RWPE1 (cell line): ENCODE results near the gene RLIM.

Source experiments
- CTCF ChIA-PET: fragments of 350-600 bp; sonication (Branson Sonifier 250); formaldehyde crosslinking; extraction: SDS; loops from one replicate; lab custom pipeline; 2021; lab: Yijun Ruan, JAX
- POLR2A ChIA-PET: fragments of 400-600 bp; formaldehyde crosslinking; extraction: SDS; loops from one replicate; lab custom pipeline; 2020; ENCODE audit warnings: antibody characterized with exemption; ENCODE audit not compliant: low non-redundant PET; lab: Yijun Ruan, JAX
- DNase-seq: peaks from one replicate; pipeline ENCODE4 v3.0.0; 2012; ENCODE audit warnings: low spot score
- H3K27ac ChIP-seq: fragments of 450-650 bp; 2 replicates; pipeline ENCODE4 v1.5.1; 2017
- CTCF ChIP-seq: fragments of 450-650 bp; conservative IDR thresholded peaks from 2 replicates; pipeline ENCODE4 v1.5.1; 2017; ENCODE audit warnings: low read depth, mild to moderate bottlenecking

RLIM gene

GRCh38 chrX:74578137-74578536 lies 36.3 kb downstream of the RLIM start:
- H3K27ac ChIP-seq = no peak overlapping the region
- DNase-seq = no peak
- no peak for TF ChIP-seq CTCF
- CTCF ChIA-PET = no interaction called here
- POLR2A ChIA-PET = no interaction called here

GRCh38 chrX:74557378-74557777 lies 57.0 kb downstream of the RLIM start:
- TF ChIP-seq CTCF = no peak
- ChIA-PET CTCF (no interaction called here), POLR2A (no interaction called here)
- no peak for DNase-seq
- no peak overlapping the region for H3K27ac ChIP-seq

- CTCF ChIA-PET = no interaction called here
- no peak overlapping the region for H3K27ac ChIP-seq
- POLR2A ChIA-PET = no interaction called here
- TF ChIP-seq CTCF = no peak
- no peak for DNase-seq
Measured at GRCh38 chrX:74551934-74552333, 62.5 kb downstream of the RLIM start.

DNA sequence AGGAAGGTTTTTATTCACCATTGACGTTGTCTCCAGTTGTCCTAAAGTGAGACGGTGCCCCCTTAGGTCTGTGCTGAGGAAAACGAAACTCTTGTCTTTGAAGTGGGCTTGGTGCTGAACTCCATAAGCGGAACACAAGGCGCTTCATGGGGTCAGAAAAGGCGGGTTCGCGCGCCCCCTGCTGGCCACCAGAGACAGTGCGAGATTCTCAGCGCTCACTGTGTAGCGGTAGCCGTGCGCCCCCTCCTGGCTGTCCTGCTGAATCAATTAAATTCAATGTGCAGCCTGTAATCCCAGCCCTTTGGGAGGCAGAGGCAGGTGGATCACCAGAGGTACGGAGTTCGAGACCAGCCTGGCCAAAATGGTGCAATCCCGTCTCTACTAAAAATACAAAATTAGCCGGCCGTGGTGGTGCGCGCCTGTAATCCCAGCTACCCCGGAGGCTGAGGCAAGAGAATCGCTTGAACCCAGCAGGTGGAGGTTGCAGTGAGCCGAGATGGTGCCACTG lies 64.1 kb downstream of the RLIM start:
- peak; percentile 79 for TF ChIP-seq CTCF
- POLR2A ChIA-PET = no interaction called here
- no peak overlapping the region for H3K27ac ChIP-seq
- CTCF ChIA-PET = interaction anchor here (0.6 kb wide), 1 partner anchor 128 kb away, joined by 5 read pairs; no protein-coding TSS in a partner anchor
- peak; percentile 30 for DNase-seq

DNA sequence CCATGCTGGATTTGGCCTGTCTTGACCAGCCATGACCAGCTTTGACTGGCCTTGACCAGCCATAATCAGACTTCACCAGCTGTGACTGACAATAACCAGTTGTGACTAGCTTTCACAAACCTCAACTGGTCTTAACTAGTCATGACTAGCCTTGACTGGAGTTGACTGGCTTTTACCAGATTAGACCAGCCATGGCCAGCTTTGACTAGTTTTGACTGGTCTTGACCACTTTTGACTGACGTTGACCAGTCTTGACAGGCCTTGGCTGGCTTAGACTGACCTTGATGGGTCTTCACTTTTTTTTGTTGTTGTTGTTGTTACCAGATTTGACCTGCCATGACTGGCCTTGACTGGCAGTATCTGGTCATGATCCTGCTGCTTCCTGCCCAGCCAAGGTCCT lies 67.4 kb downstream of the RLIM start:
- DNase-seq = no peak
- ChIA-PET CTCF (interaction anchor here (0.5 kb wide), 1 partner anchor 86 kb away, joined by 4 read pairs; no protein-coding TSS in a partner anchor), POLR2A (no interaction called here)
- H3K27ac ChIP-seq = no peak overlapping the region
- TF ChIP-seq CTCF = no peak

- no peak overlapping the region for H3K27ac ChIP-seq
- no peak for TF ChIP-seq CTCF
- DNase-seq = no peak
- CTCF ChIA-PET = no interaction called here
- POLR2A ChIA-PET = no interaction called here
Measured at GRCh38 chrX:74545880-74546523, 68.4 kb downstream of the RLIM start.
